ENCODE results near the gene RBMS3. TPM values are rescaled to one million over a fixed set of nuclear protein-coding genes. Genes with fewer than 3 reads are reported as not detected.

Gene RBMS3
- total RNA-seq, 1 donor from 2014 or later = 58.5 TPM

DNA sequence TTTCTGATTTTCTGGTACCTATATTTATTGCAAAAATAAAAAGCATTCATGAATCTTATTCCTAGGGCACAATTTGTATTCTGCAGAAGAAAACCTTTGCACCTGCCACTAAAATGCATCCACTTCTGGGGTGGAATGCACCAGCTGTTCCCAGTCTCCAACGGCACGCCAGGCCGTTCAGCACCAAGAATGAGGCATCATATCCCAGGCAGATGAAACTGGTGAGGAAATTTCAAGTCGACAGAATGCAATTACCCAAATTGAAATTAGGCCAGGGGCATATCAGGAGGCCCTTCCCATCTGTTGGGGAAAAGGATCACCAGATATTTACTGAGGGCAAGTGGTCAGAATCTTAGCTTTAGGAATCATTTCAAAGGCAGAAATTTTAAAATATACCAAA is 13.6 kb upstream of the RBMS3 start:
- ATAC-seq (no peak), DNase-seq (no peak)
- Histone ChIP-seq H3K4me1 (no peaks in the 10 kb centered on the region), H3K27me3 (ENCODE audit: low read depth) (no peaks in the 10 kb centered on the region), H3K4me3 (no peak overlapping the region), H3K9me3 (no peaks in the 10 kb centered on the region), H3K36me3 (no peaks in the 10 kb centered on the region), H3K27ac (no peak overlapping the region)
- TF ChIP-seq, protein P1, sequence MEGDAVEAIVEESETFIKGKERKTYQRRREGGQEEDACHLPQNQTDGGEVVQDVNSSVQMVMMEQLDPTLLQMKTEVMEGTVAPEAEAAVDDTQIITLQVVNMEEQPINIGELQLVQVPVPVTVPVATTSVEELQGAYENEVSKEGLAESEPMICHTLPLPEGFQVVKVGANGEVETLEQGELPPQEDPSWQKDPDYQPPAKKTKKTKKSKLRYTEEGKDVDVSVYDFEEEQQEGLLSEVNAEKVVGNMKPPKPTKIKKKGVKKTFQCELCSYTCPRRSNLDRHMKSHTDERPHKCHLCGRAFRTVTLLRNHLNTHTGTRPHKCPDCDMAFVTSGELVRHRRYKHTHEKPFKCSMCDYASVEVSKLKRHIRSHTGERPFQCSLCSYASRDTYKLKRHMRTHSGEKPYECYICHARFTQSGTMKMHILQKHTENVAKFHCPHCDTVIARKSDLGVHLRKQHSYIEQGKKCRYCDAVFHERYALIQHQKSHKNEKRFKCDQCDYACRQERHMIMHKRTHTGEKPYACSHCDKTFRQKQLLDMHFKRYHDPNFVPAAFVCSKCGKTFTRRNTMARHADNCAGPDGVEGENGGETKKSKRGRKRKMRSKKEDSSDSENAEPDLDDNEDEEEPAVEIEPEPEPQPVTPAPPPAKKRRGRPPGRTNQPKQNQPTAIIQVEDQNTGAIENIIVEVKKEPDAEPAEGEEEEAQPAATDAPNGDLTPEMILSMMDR (IDR thresholded peaks at IDR 0.05) = no peak
- intact Hi-C loops (cut with DNase I) = no loop called here

DNA sequence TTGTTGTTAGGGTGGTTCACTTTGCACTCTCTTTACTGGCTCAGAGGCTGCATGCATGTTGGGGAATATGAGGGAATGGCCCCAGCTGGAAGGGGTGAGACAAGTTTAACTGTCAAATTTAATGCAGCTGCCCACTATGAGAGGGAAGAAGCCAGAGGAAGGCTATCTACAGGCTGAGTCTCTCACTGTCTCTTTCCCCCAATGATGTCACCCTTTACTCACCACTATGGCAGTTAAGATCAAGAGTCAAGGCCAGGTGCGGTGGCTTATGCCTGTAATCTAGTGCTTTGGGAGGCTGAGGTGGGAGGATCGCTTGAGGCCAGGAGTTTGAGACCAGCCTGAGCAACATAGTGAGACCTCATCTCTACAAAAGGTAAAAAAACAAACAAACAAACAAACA is 12.2 kb upstream of the RBMS3 start:
- H3K27ac ChIP-seq = no peak overlapping the region

DNA sequence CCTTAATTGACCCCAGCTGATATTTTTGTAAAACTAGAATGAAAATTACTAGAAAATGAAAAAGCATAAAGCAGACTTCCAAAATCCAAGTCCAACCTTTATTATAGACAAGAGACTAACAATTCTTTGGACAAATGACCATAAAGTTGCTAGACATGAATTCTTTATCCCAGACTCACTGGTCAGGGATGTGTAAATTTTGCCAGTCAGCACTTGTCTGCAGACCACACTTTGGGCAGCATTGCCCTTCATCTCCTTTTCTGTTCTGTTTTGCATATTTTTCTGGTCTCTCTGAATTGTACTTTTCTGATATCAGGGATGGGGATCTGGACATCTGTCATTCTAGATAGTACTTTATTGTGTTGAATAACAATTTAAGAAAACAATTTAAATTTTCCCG is 10.1 kb upstream of the RBMS3 start:
- no peak for DNase-seq
- Histone ChIP-seq H3K36me3 (no peaks in the 10 kb centered on the region), H3K27ac (no peak overlapping the region), H3K4me1 (no peaks in the 10 kb centered on the region), H3K4me3 (no peak overlapping the region), H3K9me3 (no peaks in the 10 kb centered on the region), H3K27me3 (ENCODE audit: low read depth) (no peaks in the 10 kb centered on the region)
- TF ChIP-seq, protein P1 (IDR thresholded peaks at IDR 0.05) = no peak
- no peak for ATAC-seq
- intact Hi-C loops (cut with DNase I) = no loop called here

More for the DNA sequence above, 12.2 kb upstream of the RBMS3 start:
- no peaks in the 10 kb centered on the region for H3K36me3 ChIP-seq
- no peak for DNase-seq
- no peaks in the 10 kb centered on the region for H3K4me1 ChIP-seq
- intact Hi-C loops (cut with DNase I) = no loop called here
- no peaks in the 10 kb centered on the region for H3K9me3 ChIP-seq
- H3K27me3 ChIP-seq (ENCODE audit: low read depth) = no peaks in the 10 kb centered on the region
- no peak overlapping the region for H3K4me3 ChIP-seq
- TF ChIP-seq, protein P1 (IDR thresholded peaks at IDR 0.05) = no peak
- ATAC-seq = no peak

DNA sequence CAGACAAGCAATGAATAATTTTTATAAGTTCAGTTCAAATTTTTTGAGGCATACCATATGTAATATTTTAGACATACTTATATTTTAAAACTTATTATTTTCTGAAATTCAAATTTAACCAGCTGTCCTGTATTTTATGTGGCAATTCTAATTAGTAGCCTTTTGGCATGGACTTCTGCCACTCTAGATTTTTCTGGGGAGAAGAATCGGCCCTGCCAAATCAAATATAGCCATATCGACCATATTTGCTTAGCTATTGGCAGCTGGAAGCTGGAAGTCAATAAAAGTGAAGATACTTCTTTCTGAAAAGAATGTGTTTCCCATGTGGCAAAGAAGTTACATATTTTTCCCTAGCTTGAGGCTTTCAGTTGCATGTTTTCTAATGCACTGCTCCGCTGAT is 9.4 kb upstream of the RBMS3 start:
- no peaks in the 10 kb centered on the region for H3K36me3 ChIP-seq
- TF ChIP-seq, protein P1 (IDR thresholded peaks at IDR 0.05) = no peak
- no peak for DNase-seq
- H3K27me3 ChIP-seq (ENCODE audit: low read depth) = no peaks in the 10 kb centered on the region
- intact Hi-C loops (cut with DNase I) = no loop called here
- no peak for ATAC-seq
- no peaks in the 10 kb centered on the region for H3K4me1 ChIP-seq
- no peaks in the 10 kb centered on the region for H3K9me3 ChIP-seq
- H3K27ac ChIP-seq = no peak overlapping the region
- H3K4me3 ChIP-seq = no peak overlapping the region

DNA sequence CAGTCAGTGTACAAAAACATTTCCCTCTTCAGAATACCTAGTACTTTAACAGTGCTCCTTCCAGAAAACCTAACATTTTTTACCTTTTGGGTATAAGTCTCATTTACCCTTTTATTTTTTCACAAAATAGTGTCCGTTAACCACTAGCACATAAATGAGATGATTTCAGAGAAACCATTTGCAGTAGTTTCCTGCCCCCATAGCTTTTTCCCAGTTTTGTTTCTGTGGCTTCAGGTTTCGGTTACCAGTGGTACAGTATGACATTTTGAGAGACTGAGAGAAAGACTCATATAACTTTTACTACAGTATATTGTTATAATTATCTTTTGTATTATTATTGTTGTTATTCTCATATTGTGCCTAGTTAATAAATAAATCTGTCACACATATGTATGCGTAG is 6.2 kb upstream of the RBMS3 start:
- H3K4me1 ChIP-seq = no peaks in the 10 kb centered on the region
- TF ChIP-seq, protein P1 (IDR thresholded peaks at IDR 0.05) = no peak
- no peak overlapping the region for H3K4me3 ChIP-seq
- DNase-seq = no peak
- no peak overlapping the region for H3K27ac ChIP-seq
- ATAC-seq = no peak
- no peaks in the 10 kb centered on the region for H3K36me3 ChIP-seq
- intact Hi-C loops (cut with DNase I) = no loop called here
- H3K9me3 ChIP-seq = no peaks in the 10 kb centered on the region
- H3K27me3 ChIP-seq (ENCODE audit: low read depth) = no peaks in the 10 kb centered on the region

DNA sequence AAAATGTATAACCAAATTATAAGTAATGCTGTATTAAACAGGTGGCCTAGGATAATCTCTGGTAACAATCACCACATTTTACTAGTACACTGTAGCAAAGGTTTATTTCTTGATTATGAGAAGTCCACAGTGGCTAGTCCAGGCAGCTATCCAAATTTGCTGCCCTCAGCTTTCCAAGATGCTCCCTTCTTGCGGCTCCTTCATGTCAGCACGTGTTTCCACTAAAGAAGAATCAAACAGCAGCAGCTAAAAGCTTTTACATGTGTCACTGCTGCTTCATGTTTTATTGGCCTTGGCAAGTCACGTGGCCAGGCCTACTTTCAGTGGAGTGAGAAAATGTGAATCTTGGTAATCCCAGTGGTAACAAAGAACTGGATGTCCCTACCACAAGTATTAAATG is 5.6 kb upstream of the RBMS3 start:
- intact Hi-C loops (cut with DNase I) = no loop called here
- Histone ChIP-seq H3K27ac (no peak overlapping the region), H3K4me3 (no peak overlapping the region), H3K4me1 (no peaks in the 10 kb centered on the region), H3K9me3 (no peaks in the 10 kb centered on the region), H3K27me3 (ENCODE audit: low read depth) (no peaks in the 10 kb centered on the region), H3K36me3 (no peaks in the 10 kb centered on the region)
- ATAC-seq = no peak
- TF ChIP-seq, protein P1 (IDR thresholded peaks at IDR 0.05) = no peak
- no peak for DNase-seq

Measured in lower lobe of right lung (tissue), 2 donors.